ENCODE measurements around the gene HS3ST2.

- TF ChIP-seq CTCF (IDR thresholded peaks at IDR 0.05) (no peak), ZFX (IDR thresholded peaks at IDR 0.05; ENCODE audit: borderline replicate concordance) (no peak)
Measured at GRCh38 chr16:22810226-22810625, 3.7 kb upstream of the HS3ST2 start.
